Endothelial cell of umbilical vein (primary cell): ENCODE measurements around the gene PTPRU. TPM values are rescaled to one million over a fixed set of nuclear protein-coding genes. Genes with fewer than 3 reads are reported as not detected.

Experiments
- BruUV-seq: library from RNA; stranded (reverse); fragments of 400-500 nt; replicated peaks from 2 replicates; lab custom pipeline; 2021; lab: Mats Ljungman, UMichigan
- CTCF ChIA-PET: fragments of 300-600, 350-600 bp; sonication (Branson Sonifier 250); formaldehyde crosslinking; loops from one replicate; lab custom pipeline; 2021; ENCODE audit warnings: antibody characterized with exemption, inconsistent platforms; lab: Charles Lee
- POLR2A ChIA-PET: fragments of 300-600, 350-600 bp; sonication (Branson Sonifier 250); formaldehyde crosslinking; loops from one replicate; lab custom pipeline; 2021; ENCODE audit warnings: antibody characterized with exemption, inconsistent platforms; lab: Charles Lee
- DNase-seq: peaks from one replicate; pipeline ENCODE4 v3.0.0-alpha.2; 2011; ENCODE audit warnings: low read depth, low spot score
- FAIRE-seq: peaks from 2 replicates; lab custom pipeline; 2011; peaks lifted over from hg19 to GRCh38; lab: Jason Lieb, UNC
- H2AFZ ChIP-seq: 2 replicates; pipeline ENCODE4 v1.6.0; 2012; ENCODE audit warnings: low read depth, low read length, control low read depth, inconsistent platforms
- H3K27ac ChIP-seq: 2 replicates; pipeline ENCODE4 v1.5.1; 2011; ENCODE audit warnings: low read depth, mild to moderate bottlenecking, control low read depth, low read length, moderate library complexity; ENCODE audit not compliant: insufficient read depth
- H3K27me3 ChIP-seq, 2 experiments: 2 replicates each; pipeline versions ENCODE4 v1.6.0 to v1.6.1; 2011; ENCODE audit warnings: low read length in 2 of 2, mixed read lengths in 1 of 2; ENCODE audit not compliant: control insufficient read depth in 2 of 2, insufficient read depth in 2 of 2
- H3K36me3 ChIP-seq, 2 experiments: 2 replicates in 1 of 2; 3 replicates in 1 of 2; pipeline ENCODE4 v1.5.1; 2011; ENCODE audit warnings: low read length in 2 of 2, mild to moderate bottlenecking in 1 of 2, moderate library complexity in 1 of 2; ENCODE audit not compliant: control insufficient read depth in 2 of 2, insufficient read depth in 2 of 2; ENCODE audit errors: extremely low read depth in 1 of 2
- H3K4me1 ChIP-seq: 3 replicates; pipeline ENCODE4 v1.5.1; 2011; ENCODE audit warnings: mild to moderate bottlenecking, low read length; ENCODE audit not compliant: control insufficient read depth, insufficient read depth; ENCODE audit errors: extremely low read depth
- H3K4me2 ChIP-seq: 2 replicates; pipeline ENCODE4 v1.6.1; 2011; ENCODE audit warnings: low read length, control low read depth, mixed read lengths; ENCODE audit not compliant: insufficient read depth
- H3K4me3 ChIP-seq, 3 experiments: fragments of 200-600 bp in 1 of 3; sonication (generic), shearing (Covaris generic) in 1 of 3; replicated peaks in 1 of 3; 2 replicates each; pipeline ENCODE4 v1.5.1; 2011 to 2016; ENCODE audit warnings: control low read depth in 3 of 3, low read length in 3 of 3, mild to moderate bottlenecking in 2 of 3, inconsistent platforms in 1 of 3, low read depth in 1 of 3, moderate library complexity in 1 of 3; ENCODE audit not compliant: insufficient read depth in 1 of 3
- H3K79me2 ChIP-seq: 2 replicates; pipeline ENCODE4 v1.6.0; 2012; ENCODE audit warnings: low read length, inconsistent platforms; ENCODE audit not compliant: control insufficient read depth, insufficient read depth
- H3K9ac ChIP-seq: replicated peaks from 2 replicates; pipeline ENCODE3; 2011; ENCODE audit warnings: low read length, control low read depth; ENCODE audit not compliant: insufficient read depth; ENCODE audit errors: extremely low read depth
- H3K9me1 ChIP-seq: replicated peaks from 3 replicates; pipeline ENCODE4 v1.6.0; 2011; ENCODE audit warnings: mild to moderate bottlenecking, low read length; ENCODE audit not compliant: control insufficient read depth, insufficient read depth; ENCODE audit errors: extremely low read depth
- H3K9me3 ChIP-seq: replicated peaks from 2 replicates; pipeline ENCODE4 v1.5.1; 2012; ENCODE audit warnings: low read length, inconsistent platforms; ENCODE audit not compliant: control insufficient read depth, insufficient read depth
- H4K20me1 ChIP-seq: replicated peaks from 2 replicates; pipeline ENCODE3; 2011; ENCODE audit warnings: mild to moderate bottlenecking, low read length; ENCODE audit not compliant: control insufficient read depth, insufficient read depth; ENCODE audit errors: extremely low read depth
- EZH2 ChIP-seq: IDR thresholded peaks from 2 replicates; pipeline ENCODE4 v1.6.1; 2012; ENCODE audit warnings: borderline replicate concordance, low read depth, mild to moderate bottlenecking, moderate library complexity, low read length, inconsistent platforms; ENCODE audit not compliant: severe bottlenecking
- FOS ChIP-seq: IDR thresholded peaks from 2 replicates; pipeline ENCODE4 v1.6.1; 2011; ENCODE audit warnings: mild to moderate bottlenecking, low read length, moderate library complexity, borderline replicate concordance; ENCODE audit not compliant: insufficient read depth
- GATA2 ChIP-seq: IDR thresholded peaks from 2 replicates; pipeline ENCODE4 v1.7.0; 2011; ENCODE audit warnings: low read depth, mild to moderate bottlenecking, moderate library complexity, mixed read lengths, low read length; ENCODE audit not compliant: insufficient read length, insufficient read depth
- JUN ChIP-seq: IDR thresholded peaks from 2 replicates; pipeline ENCODE4 v1.6.1; 2011; ENCODE audit warnings: borderline replicate concordance, low read depth; ENCODE audit not compliant: insufficient read length, insufficient read depth
- MYC ChIP-seq: IDR thresholded peaks from one replicate; pipeline ENCODE4 v1.6.1; 2011; ENCODE audit warnings: mild to moderate bottlenecking, low read depth, low read length
- POLR2A ChIP-seq: IDR thresholded peaks from 2 replicates; pipeline ENCODE4 v1.6.1; 2012; ENCODE audit warnings: low read depth, mild to moderate bottlenecking, control low read depth, low read length
- POLR2AphosphoS5 ChIP-seq: IDR thresholded peaks from 2 replicates; pipeline ENCODE4 v1.6.1; 2012; ENCODE audit warnings: low read depth, mild to moderate bottlenecking, control low read depth, low read length, moderate library complexity; ENCODE audit not compliant: insufficient read depth
- dilution Hi-C: fragments of 300-500 bp; cut with MboI; formaldehyde crosslinking; loops from one replicate; pipeline ENCODE4 v1.15.0; 2019; ENCODE audit warnings: low sequenced_read_pairs; ENCODE audit not compliant: extremely low pct_ligation_motif_present
- intact Hi-C: fragments of 100-400 bp; cut with micrococcal nuclease; formaldehyde crosslinking; loops from one replicate; pipeline ENCODE4 v1.10.0; 2022
- polyA plus RNA-seq, 4 experiments: library from polyadenylated mRNA; depleted of rRNA in 3 of 4; stranded (reverse) in 3 of 4; unstranded in 1 of 4; fragments of >200 nt; gene quantifications; 2 replicates each; pipeline versions ENCODE4 v1.2.1 to v1.2.3, GENCODE V29; 2011 to 2012; ENCODE audit warnings: missing spikeins in 1 of 4
- total RNA-seq: library from RNA; stranded (reverse); gene quantifications from 2 replicates; pipeline ENCODE4 v1.2.3, GENCODE V29; 2021
- TF ChIP-seq, protein P1 (sequence below), 2 donors: IDR thresholded peaks; 1 replicate in 1 of 2; 2 replicates in 1 of 2; pipeline ENCODE4 v1.5.1; 2011; ENCODE audit warnings: low read length in 2 of 2, mild to moderate bottlenecking in 2 of 2, moderate library complexity in 2 of 2, control low read depth in 1 of 2, inconsistent platforms in 1 of 2, low read depth in 1 of 2; ENCODE audit not compliant: insufficient read depth in 1 of 2; ENCODE audit errors: extremely low read depth in 1 of 2
- TF ChIP-seq, protein P2 (sequence below): IDR thresholded peaks from 2 replicates; pipeline ENCODE4 v1.6.1; 2011; ENCODE audit not compliant: insufficient read depth, insufficient read length

PTPRU gene
- total and polyA plus RNA-seq, 2 donors (not counting 3 experiments of a cell fraction or from before 2014, with no cell fraction given): 0.58 to 2.6 TPM

DNA sequence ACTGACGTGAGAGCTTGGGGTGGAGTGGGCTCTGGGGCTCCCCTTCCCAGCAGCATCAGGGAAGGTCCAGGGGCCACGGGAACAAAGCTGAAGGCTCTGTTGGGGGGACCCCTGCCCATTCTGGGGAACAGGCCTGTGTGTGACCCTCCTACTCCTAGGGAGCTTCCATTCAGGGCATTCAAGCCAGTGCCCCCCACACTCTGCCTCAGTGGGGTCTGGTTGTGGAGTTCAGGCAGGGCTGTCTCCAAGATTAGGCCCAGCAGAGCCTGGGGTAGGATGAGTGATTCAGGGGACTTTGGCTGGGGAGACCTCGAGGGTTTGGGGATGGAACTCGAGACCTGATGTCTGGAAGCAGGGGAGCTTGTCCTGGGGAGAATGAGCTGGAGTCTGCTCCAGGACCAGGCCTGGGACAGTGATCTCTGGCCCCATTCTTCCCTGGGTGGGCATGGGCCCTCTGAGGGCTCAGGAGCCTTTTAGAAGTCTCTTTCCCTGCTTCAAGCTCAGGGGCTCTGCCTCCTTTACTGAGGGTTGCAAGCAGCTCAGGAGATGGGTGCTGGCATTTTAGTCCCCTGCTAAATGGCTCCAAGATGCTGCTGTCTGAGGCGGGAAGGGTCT is 81.7 kb downstream of the PTPRU start:
- no peak overlapping the region for H3K4me2 ChIP-seq
- no peak overlapping the region for H3K9ac ChIP-seq
- H3K27me3 ChIP-seq: no peaks in the 10 kb centered on the region
- no peaks in the 10 kb centered on the region for H3K9me3 ChIP-seq
- H3K79me2 ChIP-seq: no peaks in the 10 kb centered on the region
- no peaks in the 10 kb centered on the region for H3K9me1 ChIP-seq
- DNase-seq (no peak), FAIRE-seq (no peak)
- no peaks in the 10 kb centered on the region for H3K4me1 ChIP-seq
- H4K20me1 ChIP-seq: no peaks in the 10 kb centered on the region
- BruUV-seq: no TSS peak
- no peak for TF ChIP-seq EZH2
- no peak for TF ChIP-seq MYC
- no peak for TF ChIP-seq POLR2A
- TF ChIP-seq, protein P1, sequence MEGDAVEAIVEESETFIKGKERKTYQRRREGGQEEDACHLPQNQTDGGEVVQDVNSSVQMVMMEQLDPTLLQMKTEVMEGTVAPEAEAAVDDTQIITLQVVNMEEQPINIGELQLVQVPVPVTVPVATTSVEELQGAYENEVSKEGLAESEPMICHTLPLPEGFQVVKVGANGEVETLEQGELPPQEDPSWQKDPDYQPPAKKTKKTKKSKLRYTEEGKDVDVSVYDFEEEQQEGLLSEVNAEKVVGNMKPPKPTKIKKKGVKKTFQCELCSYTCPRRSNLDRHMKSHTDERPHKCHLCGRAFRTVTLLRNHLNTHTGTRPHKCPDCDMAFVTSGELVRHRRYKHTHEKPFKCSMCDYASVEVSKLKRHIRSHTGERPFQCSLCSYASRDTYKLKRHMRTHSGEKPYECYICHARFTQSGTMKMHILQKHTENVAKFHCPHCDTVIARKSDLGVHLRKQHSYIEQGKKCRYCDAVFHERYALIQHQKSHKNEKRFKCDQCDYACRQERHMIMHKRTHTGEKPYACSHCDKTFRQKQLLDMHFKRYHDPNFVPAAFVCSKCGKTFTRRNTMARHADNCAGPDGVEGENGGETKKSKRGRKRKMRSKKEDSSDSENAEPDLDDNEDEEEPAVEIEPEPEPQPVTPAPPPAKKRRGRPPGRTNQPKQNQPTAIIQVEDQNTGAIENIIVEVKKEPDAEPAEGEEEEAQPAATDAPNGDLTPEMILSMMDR (IDR thresholded peaks at IDR 0.05; ENCODE audit: extremely low read depth in 1 of 2, insufficient read depth in 1 of 2, low read depth in 1 of 2, low read length in 2 of 2): no peak
- no peak for TF ChIP-seq POLR2AphosphoS5
- no peak for TF ChIP-seq FOS
- TF ChIP-seq GATA2: no peak
- TF ChIP-seq, protein P2, sequence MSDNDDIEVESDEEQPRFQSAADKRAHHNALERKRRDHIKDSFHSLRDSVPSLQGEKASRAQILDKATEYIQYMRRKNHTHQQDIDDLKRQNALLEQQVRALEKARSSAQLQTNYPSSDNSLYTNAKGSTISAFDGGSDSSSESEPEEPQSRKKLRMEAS: no peak
- TF ChIP-seq JUN: no peak
- intact Hi-C loops: no loop called here
- H3K27ac ChIP-seq: no peak overlapping the region
- no peak overlapping the region for H3K4me3 ChIP-seq
- dilution Hi-C loops: no loop called here
- ChIA-PET POLR2A (no interaction called here), CTCF (no interaction called here)
- no peak overlapping the region for H2AFZ ChIP-seq
- no peaks in the 10 kb centered on the region for H3K36me3 ChIP-seq
